PC-3 (cell line): ENCODE data around the gene CDHR1. TPM values are rescaled to one million over a fixed set of nuclear protein-coding genes. Genes with fewer than 3 reads are reported as not detected.

Experiments used
- ATAC-seq: fragments of 200-7000 bp; cut with Tn5 transposase; 2 replicates; pipeline ENCODE4 v1.9.1; 2020; ENCODE audit warnings: mild to moderate bottlenecking, moderate library complexity
- BruUV-seq: library from RNA; stranded (reverse); fragments of 400-500 nt; replicated peaks from 2 replicates; lab custom pipeline; 2021; lab: Mats Ljungman, UMichigan
- CTCF ChIA-PET: fragments of 300-600 bp; sonication (Branson Sonifier 250); formaldehyde crosslinking; loops from one replicate; lab custom pipeline; 2022; ENCODE audit warnings: antibody characterized with exemption; lab: Charles Lee
- POLR2A ChIA-PET: fragments of 300-600 bp; sonication (Branson Sonifier 250); formaldehyde crosslinking; loops from one replicate; lab custom pipeline; 2022; ENCODE audit warnings: antibody characterized with exemption; ENCODE audit not compliant: unreplicated experiment; lab: Charles Lee
- DNase-seq: peaks from one replicate; pipeline ENCODE4 v3.0.0-alpha.2; 2015
- H2AFZ ChIP-seq: fragments of 300-600 bp; sonication (generic); 2 replicates; pipeline ENCODE4 v1.6.0; 2016; ENCODE audit warnings: antibody characterized with exemption, low read length
- H3F3A ChIP-seq: fragments of 300-600 bp; sonication (generic); one replicate; pipeline ENCODE4 v1.6.0; 2017; ENCODE audit warnings: antibody characterized with exemption, low read length, control low read depth, mild to moderate bottlenecking; ENCODE audit not compliant: unreplicated experiment
- H3K27ac ChIP-seq: fragments of 300-600 bp; sonication (generic); 2 replicates; pipeline ENCODE4 v1.5.1; 2016; ENCODE audit warnings: mild to moderate bottlenecking, low read length
- H3K27me3 ChIP-seq: fragments of 300-600 bp; sonication (generic); 2 replicates; pipeline ENCODE4 v1.6.1; 2016; ENCODE audit warnings: low read length, mixed read lengths
- H3K36me3 ChIP-seq: fragments of 300-600 bp; sonication (generic); 2 replicates; pipeline ENCODE4 v1.6.1; 2016; ENCODE audit warnings: low read depth, mixed run types, low read length, mixed read lengths
- H3K4me1 ChIP-seq: fragments of 300-600 bp; sonication (generic); 2 replicates; pipeline ENCODE4 v1.5.1; 2016; ENCODE audit warnings: low read length; ENCODE audit not compliant: insufficient read depth
- H3K4me2 ChIP-seq: fragments of 300-600 bp; sonication (generic); 2 replicates; pipeline ENCODE4 v1.6.0; 2016; ENCODE audit warnings: low read length
- H3K4me3 ChIP-seq: fragments of 300-600 bp; sonication (generic); 2 replicates; pipeline ENCODE4 v1.5.1; 2016; ENCODE audit warnings: mild to moderate bottlenecking, low read length, mixed read lengths
- H3K79me2 ChIP-seq: fragments of 300-600 bp; sonication (generic); 2 replicates; pipeline ENCODE4 v1.6.1; 2017; ENCODE audit warnings: low read length, mixed read lengths
- H3K9ac ChIP-seq: fragments of 300-600 bp; sonication (generic); 2 replicates; pipeline ENCODE4 v1.6.0; 2016; ENCODE audit warnings: mild to moderate bottlenecking, low read length
- H3K9me2 ChIP-seq: fragments of 300-600 bp; sonication (generic); replicated peaks from 2 replicates; pipeline ENCODE4 v1.6.1; 2016; ENCODE audit warnings: mixed run types, low read length, mixed read lengths
- H3K9me3 ChIP-seq: fragments of 300-600 bp; sonication (generic); 2 replicates; pipeline ENCODE4 v1.6.1; 2016; ENCODE audit warnings: low read length, mixed read lengths
- H4K20me1 ChIP-seq: fragments of 300-600 bp; sonication (generic); 2 replicates; pipeline ENCODE4 v1.6.1; 2016; ENCODE audit warnings: low read length, mixed read lengths
- CTCF ChIP-seq: fragments of 300-600 bp; sonication (generic); conservative IDR thresholded peaks from 2 replicates; pipeline ENCODE4 v1.5.1; 2017; ENCODE audit warnings: antibody characterized with exemption, low read depth, mild to moderate bottlenecking, low read length
- EZH2 ChIP-seq: fragments of 300-600 bp; sonication (generic); IDR thresholded peaks from one replicate; pipeline ENCODE4 v1.6.1; 2017; ENCODE audit warnings: antibody characterized with exemption, mild to moderate bottlenecking, low read length; ENCODE audit not compliant: unreplicated experiment
- EZH2phosphoT487 ChIP-seq: fragments of 300-600 bp; sonication (generic); IDR thresholded peaks from 2 replicates; pipeline ENCODE4 v1.6.1; 2018; ENCODE audit warnings: mild to moderate bottlenecking, antibody characterized with exemption, low read length, borderline replicate concordance
- intact Hi-C: fragments of 100-400 bp; cut with micrococcal nuclease; formaldehyde crosslinking; loops from 2 replicates; pipeline ENCODE4 v1.9.0; 2023
- total RNA-seq: library from RNA; depleted of rRNA; stranded (reverse); fragments of >200 nt; gene quantifications from 2 replicates; pipeline ENCODE4 v1.2.3, GENCODE V29; 2014

CDHR1 gene
- total RNA-seq, 1 experiment from 2014 or later: not detected

GRCh38 chr10:84241185-84241790, 47.0 kb downstream of the CDHR1 start, which contains the start of gene LRIT1:
TSS of gene LRIT1 (minus strand) at chr10:84241546. CDS start at chr10:84241439, 107 bp downstream.
- intact Hi-C loops: no loop called here
- H3K4me1 ChIP-seq: no peaks in the 10 kb centered on the region
- no peak within 1 kb of the TSS for H3K9ac ChIP-seq
- H3K79me2 ChIP-seq: no peaks in the 10 kb centered on the region
- no peak for ATAC-seq
- no peaks in the 10 kb centered on the region for H3K9me2 ChIP-seq
- no peak within 1 kb of the TSS for H3K4me2 ChIP-seq
- H3K27ac ChIP-seq: no peak within 1 kb of the TSS
- no TSS peak for BruUV-seq
- TF ChIP-seq EZH2phosphoT487 (no peak), EZH2 (no peak), CTCF (no peak)
- no peak within 1 kb of the TSS for H2AFZ ChIP-seq
- no peaks in the 10 kb centered on the region for H3K36me3 ChIP-seq
- H3K9me3 ChIP-seq: no peaks in the 10 kb centered on the region
- no peak for DNase-seq
- H4K20me1 ChIP-seq: no peaks in the 10 kb centered on the region
- CTCF ChIA-PET: no interaction called here
- H3F3A ChIP-seq: no peaks in the 10 kb centered on the region
- H3K27me3 ChIP-seq: peaks cover 7% of the 10 kb centered on the region; the same call in 1 of the 2 replicates
- POLR2A ChIA-PET: no interaction called here
- H3K4me3 ChIP-seq: no peak within 1 kb of the TSS

- Histone ChIP-seq H2AFZ (no peak overlapping the region), H3K79me2 (no peaks in the 10 kb centered on the region), H4K20me1 (no peaks in the 10 kb centered on the region), H3K36me3 (no peaks in the 10 kb centered on the region), H3K4me1 (no peaks in the 10 kb centered on the region), H3K9ac (no peak overlapping the region), H3F3A (no peaks in the 10 kb centered on the region), H3K27me3 (peaks cover 22% of the 10 kb centered on the region), H3K9me3 (no peaks in the 10 kb centered on the region), H3K27ac (no peak overlapping the region), H3K4me2 (no peak overlapping the region), H3K4me3 (no peak overlapping the region), H3K9me2 (no peaks in the 10 kb centered on the region)
- ATAC-seq: no peak
- BruUV-seq: no TSS peak
- intact Hi-C loops: no loop called here
- TF ChIP-seq CTCF (no peak), EZH2phosphoT487 (no peak), EZH2 (no peak)
- DNase-seq: no peak
- ChIA-PET CTCF (no interaction called here), POLR2A (no interaction called here)
Observed at GRCh38 chr10:84243759-84244158, 49.4 kb downstream of the CDHR1 start.

- Histone ChIP-seq H3K79me2 (no peaks in the 10 kb centered on the region), H2AFZ (no peak within 1 kb of the TSS), H3K9me3 (no peaks in the 10 kb centered on the region), H3K27ac (no peak within 1 kb of the TSS), H3K9me2 (no peaks in the 10 kb centered on the region), H3K36me3 (no peaks in the 10 kb centered on the region), H3K4me1 (no peaks in the 10 kb centered on the region), H3F3A (no peaks in the 10 kb centered on the region), H3K4me2 (no peak within 1 kb of the TSS), H3K27me3 (peaks cover 22% of the 10 kb centered on the region), H3K4me3 (no peak within 1 kb of the TSS), H3K9ac (no peak within 1 kb of the TSS), H4K20me1 (no peaks in the 10 kb centered on the region)
- no TSS peak for BruUV-seq
- intact Hi-C loops: no loop called here
- no peak for DNase-seq
- ChIA-PET CTCF (no interaction called here), POLR2A (no interaction called here)
- TF ChIP-seq CTCF (no peak), EZH2phosphoT487 (no peak), EZH2 (no peak)
- ATAC-seq: no peak
Observed at GRCh38 chr10:84244651-84245270, 50.4 kb downstream of the CDHR1 start, which contains the start of gene RGR. TSS of gene RGR (plus strand) at chr10:84245053. CDS start at chr10:84245091, 38 bp downstream.
